Neuronal stem cell (in vitro differentiated cells): Measurements from ENCODE around the gene SERTM2. TPM values are rescaled to one million over a fixed set of nuclear protein-coding genes. Genes with fewer than 3 reads are reported as not detected.

Source experiments
- DNase-seq: peaks from one replicate; pipeline ENCODE4 v3.0.0-alpha.2; 2013; ENCODE audit warnings: low spot score
- H2AFZ ChIP-seq: one replicate; pipeline ENCODE4 v1.6.1; 2013; ENCODE audit warnings: mild to moderate bottlenecking, low read length, inconsistent platforms
- H2AK5ac ChIP-seq: 2 replicates; pipeline ENCODE4 v1.6.1; 2013; ENCODE audit warnings: low read depth, mild to moderate bottlenecking, inconsistent platforms, low read length, moderate library complexity, mixed read lengths
- H2BK120ac ChIP-seq: 2 replicates; pipeline ENCODE4 v1.6.1; 2013; ENCODE audit warnings: low read depth, mild to moderate bottlenecking, inconsistent platforms, low read length, moderate library complexity, mixed read lengths
- H2BK12ac ChIP-seq: one replicate; pipeline ENCODE4 v1.6.1; 2013; ENCODE audit warnings: low read length, inconsistent platforms
- H2BK15ac ChIP-seq: 2 replicates; pipeline ENCODE4 v1.6.1; 2013; ENCODE audit warnings: mild to moderate bottlenecking, low read length, inconsistent platforms, mixed read lengths
- H2BK5ac ChIP-seq: one replicate; pipeline ENCODE4 v1.6.1; 2013; ENCODE audit warnings: inconsistent platforms, mild to moderate bottlenecking, low read length, moderate library complexity
- H3K14ac ChIP-seq: one replicate; pipeline ENCODE4 v1.6.1; 2013; ENCODE audit warnings: low read length, inconsistent platforms
- H3K18ac ChIP-seq: 2 replicates; pipeline ENCODE4 v1.6.1; 2013; ENCODE audit warnings: low read length, inconsistent platforms
- H3K23ac ChIP-seq: 2 replicates; pipeline ENCODE4 v1.6.1; 2013; ENCODE audit warnings: low read depth, mild to moderate bottlenecking, mixed read lengths, low read length, inconsistent platforms; ENCODE audit not compliant: poor library complexity
- H3K27ac ChIP-seq: replicated peaks from 3 replicates; pipeline ENCODE4 v1.5.1; 2013; ENCODE audit warnings: low read length, inconsistent platforms
- H3K27me3 ChIP-seq, 3 experiments: 2 replicates each; pipeline ENCODE4 v1.6.1; 2013; ENCODE audit warnings: low read length in 3 of 3, mild to moderate bottlenecking in 2 of 3, inconsistent platforms in 1 of 3, low read depth in 1 of 3, mixed read lengths in 1 of 3, moderate library complexity in 1 of 3; ENCODE audit not compliant: control insufficient read depth in 3 of 3, insufficient read depth in 3 of 3
- H3K36me3 ChIP-seq, 2 donors: replicated peaks in 1 of 2; 2 replicates each; pipeline ENCODE4 v1.6.1; 2013; ENCODE audit warnings: low read length in 2 of 2; ENCODE audit not compliant: control insufficient read depth in 2 of 2, insufficient read depth in 2 of 2
- H3K4ac ChIP-seq: 2 replicates; pipeline ENCODE4 v1.6.1; 2013; ENCODE audit warnings: inconsistent platforms, mild to moderate bottlenecking, low read length, moderate library complexity
- H3K4me1 ChIP-seq, 2 donors: 1 replicate in 1 of 2; 2 replicates in 1 of 2; pipeline ENCODE4 v1.6.1; 2013; ENCODE audit warnings: low read length in 2 of 2, low read depth in 1 of 2; ENCODE audit not compliant: control insufficient read depth in 2 of 2, insufficient read depth in 1 of 2
- H3K4me2 ChIP-seq: one replicate; pipeline ENCODE4 v1.6.1; 2013; ENCODE audit warnings: mild to moderate bottlenecking, low read length, inconsistent platforms; ENCODE audit not compliant: insufficient read depth, poor library complexity, severe bottlenecking
- H3K4me3 ChIP-seq, 2 donors: 2 replicates each; pipeline ENCODE4 v1.5.1; 2013; ENCODE audit warnings: low read length in 2 of 2, mild to moderate bottlenecking in 2 of 2, inconsistent platforms in 1 of 2, moderate library complexity in 1 of 2
- H3K79me1 ChIP-seq: one replicate; pipeline ENCODE4 v1.6.1; 2013; ENCODE audit warnings: low read depth, mild to moderate bottlenecking, inconsistent platforms, low read length, moderate library complexity
- H3K9ac ChIP-seq: one replicate; pipeline ENCODE4 v1.6.1; 2013; ENCODE audit warnings: mild to moderate bottlenecking, low read depth, low read length, inconsistent platforms; ENCODE audit not compliant: poor library complexity
- H3K9me3 ChIP-seq, 2 donors: replicated peaks in 1 of 2; 2 replicates each; pipeline versions ENCODE3 to v1.6.1; 2013; ENCODE audit warnings: low read length in 2 of 2, mild to moderate bottlenecking in 2 of 2, inconsistent platforms in 1 of 2, low read depth in 1 of 2, mixed read lengths in 1 of 2, moderate library complexity in 1 of 2; ENCODE audit not compliant: control insufficient read depth in 2 of 2, insufficient read depth in 1 of 2
- H4K8ac ChIP-seq: one replicate; pipeline ENCODE4 v1.6.1; 2013; ENCODE audit warnings: low read depth, mild to moderate bottlenecking, inconsistent platforms, low read length, moderate library complexity
- H4K91ac ChIP-seq: one replicate; pipeline ENCODE4 v1.6.1; 2013; ENCODE audit warnings: low read length, low read depth, mild to moderate bottlenecking, inconsistent platforms; ENCODE audit not compliant: poor library complexity
- WGBS, 2 donors: extraction: QIAGEN DNeasy Blood & Tissue Kit; methylation state at CpG; one replicate each; pipeline ENCODE4 v1.1.7; 2013; ENCODE audit warnings: missing lambda C conversion rate in 2 of 2, mixed read lengths in 1 of 2; ENCODE audit not compliant: insufficient read length in 2 of 2, insufficient replicate concordance in 1 of 2; ENCODE audit errors: extremely low coverage in 2 of 2; 5-methylcytosine and 5-hydroxymethylcytosine counted together
- polyA plus RNA-seq, 2 experiments: library from polyadenylated mRNA; stranded (reverse); fragments of 200-250 nt; gene quantifications; one replicate each; pipeline ENCODE4 v1.2.3, GENCODE V29; 2013

The SERTM2 gene
- 0.08 TPM for polyA plus RNA-seq (2013, experiment 1 of 2)
- polyA plus RNA-seq (2013, experiment 2 of 2), result 0.07 TPM

DNA sequence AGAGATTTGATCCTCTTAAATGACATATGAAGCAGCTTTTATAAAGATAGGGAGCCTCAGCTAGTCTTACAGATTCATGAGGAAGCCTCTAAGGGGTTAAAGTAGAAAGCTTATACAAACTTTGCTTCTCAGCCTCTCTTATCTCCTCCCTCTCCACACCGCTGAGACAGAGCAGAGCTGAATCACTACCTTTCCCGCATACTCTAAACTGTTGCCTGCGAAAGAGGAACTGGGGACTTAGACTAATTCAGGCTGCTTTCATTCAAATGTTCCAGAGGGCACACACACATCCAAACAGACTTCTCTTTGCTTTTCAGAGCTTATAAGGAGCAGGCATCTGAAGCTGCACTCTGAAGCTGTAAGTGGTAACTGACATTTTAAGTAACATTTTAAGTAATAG is at the start of gene SERTM2:
Gene SERTM2 (plus strand): TSS at position 169 of the 400 bp plus-strand sequence. CDS start 7,213 bp downstream, outside the sequence.
- WGBS, 2 donors, result no CpG with 5 or more reads among the region's 3 CpGs
- no peak within 1 kb of the TSS for H4K8ac ChIP-seq
- H2BK12ac ChIP-seq, result no peak within 1 kb of the TSS
- H3K4ac ChIP-seq, result no peak within 1 kb of the TSS
- H3K4me1 ChIP-seq, result no peaks in the 10 kb centered on the region
- no peak within 1 kb of the TSS for H2BK120ac ChIP-seq
- no peaks in the 10 kb centered on the region for H3K36me3 ChIP-seq
- no peak within 1 kb of the TSS for H4K91ac ChIP-seq
- no peak within 1 kb of the TSS for H3K14ac ChIP-seq
- no peaks in the 10 kb centered on the region for H3K79me1 ChIP-seq
- H2BK15ac ChIP-seq, result no peak within 1 kb of the TSS
- H3K4me3 ChIP-seq, result no peak within 1 kb of the TSS
- no peak within 1 kb of the TSS for H2AK5ac ChIP-seq
- H3K4me2 ChIP-seq, result no peak within 1 kb of the TSS
- H2BK5ac ChIP-seq, result no peak within 1 kb of the TSS
- H3K23ac ChIP-seq, result no peak within 1 kb of the TSS
- peaks cover 0 to 5% (median 0%) of the 10 kb centered on the region in 3 experiments for H3K27me3 ChIP-seq
- no peak within 1 kb of the TSS for H3K18ac ChIP-seq
- DNase-seq, result no peak
- no peak within 1 kb of the TSS for H3K9ac ChIP-seq
- H3K9me3 ChIP-seq, result no peaks in the 10 kb centered on the region
- peak within 1 kb of the TSS; percentile 56 for H2AFZ ChIP-seq
- no peak within 1 kb of the TSS for H3K27ac ChIP-seq

DNA sequence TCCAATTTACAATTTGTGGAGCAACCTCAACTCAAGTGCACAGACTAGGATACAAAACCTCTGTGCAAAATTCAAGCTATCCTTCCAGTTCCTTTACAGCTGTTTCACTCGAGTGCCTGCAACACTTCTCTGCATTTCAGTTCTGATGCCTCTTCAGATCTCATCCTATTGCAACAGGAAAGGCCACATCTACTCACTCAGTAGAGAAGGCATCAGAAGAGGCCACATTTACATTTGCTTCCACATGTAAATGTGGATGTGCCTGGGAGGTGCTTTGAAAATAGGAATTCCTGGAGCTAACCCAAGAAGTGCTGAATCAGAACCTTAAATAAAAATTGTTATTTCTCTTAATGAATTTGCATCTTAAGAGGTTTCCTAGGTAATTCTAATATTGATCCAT is 45.8 kb upstream of the SERTM2 start:
- H3K14ac ChIP-seq, result no peak overlapping the region
- H3K36me3 ChIP-seq, result no peaks in the 10 kb centered on the region
- H2BK120ac ChIP-seq, result no peak overlapping the region
- no peak overlapping the region for H3K23ac ChIP-seq
- no peak overlapping the region for H2AK5ac ChIP-seq
- no peak overlapping the region for H2BK15ac ChIP-seq
- H3K18ac ChIP-seq, result no peak overlapping the region
- no peak overlapping the region for H3K4me3 ChIP-seq
- no peak overlapping the region for H3K9ac ChIP-seq
- H3K4me1 ChIP-seq, result no peaks in the 10 kb centered on the region
- H4K8ac ChIP-seq, result no peak overlapping the region
- H2BK5ac ChIP-seq, result no peak overlapping the region
- H2BK12ac ChIP-seq, result no peak overlapping the region
- H3K79me1 ChIP-seq, result no peaks in the 10 kb centered on the region
- H3K4me2 ChIP-seq, result no peak overlapping the region
- H3K27me3 ChIP-seq, result no peaks in the 10 kb centered on the region
- no peak overlapping the region for H2AFZ ChIP-seq
- WGBS, 2 donors, result no CpG with 5 or more reads among the region's 1 CpG
- no peaks in the 10 kb centered on the region for H3K9me3 ChIP-seq
- no peak overlapping the region for H4K91ac ChIP-seq
- no peak for DNase-seq
- no peak overlapping the region for H3K4ac ChIP-seq
- no peak overlapping the region for H3K27ac ChIP-seq

DNA sequence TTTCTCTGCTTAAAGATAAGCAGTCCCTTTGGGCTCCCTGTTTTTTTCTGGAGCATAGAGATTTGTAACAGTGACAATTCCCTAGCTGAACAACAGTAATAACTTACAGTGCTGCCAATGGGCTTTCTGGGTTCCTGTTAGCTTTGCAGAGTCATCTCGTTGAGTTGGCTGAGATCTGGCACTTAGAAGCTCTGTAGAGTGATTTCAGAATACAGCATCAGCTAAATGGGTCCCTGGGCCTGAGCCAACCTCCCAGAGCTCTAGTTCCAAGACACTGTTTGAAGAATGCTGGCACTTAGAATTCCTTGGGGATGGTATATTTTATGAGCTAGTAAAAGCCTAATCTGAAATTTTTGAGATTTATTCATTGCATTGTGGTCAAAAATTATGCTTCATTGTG is 43.5 kb upstream of the SERTM2 start:
- Histone ChIP-seq H2BK5ac (no peak overlapping the region), H3K9ac (no peak overlapping the region), H3K4me3 (no peak overlapping the region), H3K9me3 (no peaks in the 10 kb centered on the region), H3K36me3 (no peaks in the 10 kb centered on the region), H2BK12ac (no peak overlapping the region), H3K27me3 (no peaks in the 10 kb centered on the region), H3K27ac (no peak overlapping the region), H2BK120ac (no peak overlapping the region), H3K79me1 (no peaks in the 10 kb centered on the region), H3K4me2 (no peak overlapping the region), H2AK5ac (no peak overlapping the region), H3K23ac (no peak overlapping the region), H2BK15ac (no peak overlapping the region), H3K14ac (no peak overlapping the region), H2AFZ (no peak overlapping the region), H3K4ac (no peak overlapping the region), H4K91ac (no peak overlapping the region), H3K18ac (no peak overlapping the region), H4K8ac (no peak overlapping the region), H3K4me1 (no peaks in the 10 kb centered on the region)
- DNase-seq, result no peak
- WGBS, 2 donors, result no CpG with 5 or more reads among the region's 1 CpG

DNA sequence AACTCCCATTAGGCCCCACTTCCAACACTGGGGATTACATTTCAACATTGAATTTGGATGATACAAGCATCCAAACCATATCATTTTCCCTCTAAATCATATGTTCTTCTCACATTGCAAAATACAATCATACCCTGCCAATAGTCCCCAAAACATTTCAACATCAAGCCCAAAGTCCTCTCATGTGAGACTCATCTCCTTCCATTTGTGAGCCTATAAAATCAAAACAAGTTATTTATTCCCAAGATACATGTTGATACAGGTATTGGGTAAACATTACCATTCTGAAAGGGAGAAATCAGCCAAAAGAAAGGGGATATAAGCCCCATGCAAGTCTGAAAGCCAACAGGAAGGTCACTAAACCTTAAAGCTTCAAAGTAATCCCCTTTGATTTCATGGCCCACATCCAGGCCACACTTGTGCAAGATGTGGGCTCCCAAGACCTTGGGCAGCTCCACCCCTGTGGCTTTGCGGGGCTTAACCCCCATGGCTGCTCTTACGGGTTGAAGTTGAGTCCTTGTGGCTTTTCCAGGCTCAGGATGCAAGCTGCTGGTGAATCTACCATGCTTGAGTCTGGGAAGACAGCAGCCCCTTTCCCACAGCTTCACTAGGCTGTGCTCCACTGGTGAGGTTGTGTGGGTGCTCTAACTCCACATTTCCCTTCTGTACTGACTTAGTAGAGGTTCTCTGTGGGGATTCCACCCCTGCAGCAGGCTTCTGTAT is 40.6 kb upstream of the SERTM2 start:
- Histone ChIP-seq H4K8ac (no peak overlapping the region), H2AFZ (no peak overlapping the region), H3K36me3 (no peaks in the 10 kb centered on the region), H3K18ac (no peak overlapping the region), H2BK120ac (no peak overlapping the region), H3K4me2 (no peak overlapping the region), H2BK12ac (no peak overlapping the region), H4K91ac (no peak overlapping the region), H3K27me3 (peaks cover 0 to 3% (median 0%) of the 10 kb centered on the region in 3 experiments), H3K14ac (no peak overlapping the region), H3K4me3 (no peak overlapping the region), H3K27ac (no peak overlapping the region), H3K4me1 (no peaks in the 10 kb centered on the region), H2BK5ac (no peak overlapping the region), H3K23ac (no peak overlapping the region), H3K79me1 (no peaks in the 10 kb centered on the region), H3K9me3 (no peaks in the 10 kb centered on the region), H3K9ac (no peak overlapping the region), H3K4ac (no peak overlapping the region), H2AK5ac (no peak overlapping the region), H2BK15ac (no peak overlapping the region)
- no peak for DNase-seq
- WGBS, 2 donors, result no CpG with 5 or more reads among the region's 2 CpGs
